Measurements from ENCODE around the gene LANCL1.

DNA sequence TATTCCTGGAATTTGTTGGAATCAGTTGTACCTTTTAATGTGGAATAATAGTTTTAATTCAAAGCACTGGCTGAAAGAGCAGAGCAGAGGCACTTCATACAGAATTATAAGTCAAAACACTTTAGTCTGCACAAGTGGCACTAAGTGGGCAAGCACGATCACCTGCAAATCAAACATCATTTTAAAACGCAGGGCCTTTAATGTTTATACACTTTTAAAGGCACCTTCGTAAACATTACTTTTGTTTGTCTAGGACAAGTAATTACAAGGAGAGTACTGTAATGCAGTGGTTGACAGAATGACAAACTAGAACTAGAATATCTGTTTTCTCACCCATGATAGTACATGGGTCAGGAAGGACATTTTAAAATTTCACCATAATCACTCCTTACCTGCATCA is 36.4 kb downstream of the LANCL1 start:
- TF ChIP-seq, protein P1, sequence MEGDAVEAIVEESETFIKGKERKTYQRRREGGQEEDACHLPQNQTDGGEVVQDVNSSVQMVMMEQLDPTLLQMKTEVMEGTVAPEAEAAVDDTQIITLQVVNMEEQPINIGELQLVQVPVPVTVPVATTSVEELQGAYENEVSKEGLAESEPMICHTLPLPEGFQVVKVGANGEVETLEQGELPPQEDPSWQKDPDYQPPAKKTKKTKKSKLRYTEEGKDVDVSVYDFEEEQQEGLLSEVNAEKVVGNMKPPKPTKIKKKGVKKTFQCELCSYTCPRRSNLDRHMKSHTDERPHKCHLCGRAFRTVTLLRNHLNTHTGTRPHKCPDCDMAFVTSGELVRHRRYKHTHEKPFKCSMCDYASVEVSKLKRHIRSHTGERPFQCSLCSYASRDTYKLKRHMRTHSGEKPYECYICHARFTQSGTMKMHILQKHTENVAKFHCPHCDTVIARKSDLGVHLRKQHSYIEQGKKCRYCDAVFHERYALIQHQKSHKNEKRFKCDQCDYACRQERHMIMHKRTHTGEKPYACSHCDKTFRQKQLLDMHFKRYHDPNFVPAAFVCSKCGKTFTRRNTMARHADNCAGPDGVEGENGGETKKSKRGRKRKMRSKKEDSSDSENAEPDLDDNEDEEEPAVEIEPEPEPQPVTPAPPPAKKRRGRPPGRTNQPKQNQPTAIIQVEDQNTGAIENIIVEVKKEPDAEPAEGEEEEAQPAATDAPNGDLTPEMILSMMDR (IDR thresholded peaks at IDR 0.05; ENCODE audit: low read depth, low read length) = no peak
- TF ChIP-seq EZH2phosphoT487 (IDR thresholded peaks at IDR 0.05; ENCODE audit: low read depth) = no peak
